GM15510 (cell line): ENCODE data around the gene TRIM31.

ENCODE experiments used
- POLR2A ChIP-seq: IDR thresholded peaks from 3 replicates; pipeline ENCODE4 v1.6.1; 2011; ENCODE audit warnings: borderline replicate concordance; ENCODE audit not compliant: insufficient read length; ENCODE audit errors: extremely low read depth

Gene TRIM31

DNA sequence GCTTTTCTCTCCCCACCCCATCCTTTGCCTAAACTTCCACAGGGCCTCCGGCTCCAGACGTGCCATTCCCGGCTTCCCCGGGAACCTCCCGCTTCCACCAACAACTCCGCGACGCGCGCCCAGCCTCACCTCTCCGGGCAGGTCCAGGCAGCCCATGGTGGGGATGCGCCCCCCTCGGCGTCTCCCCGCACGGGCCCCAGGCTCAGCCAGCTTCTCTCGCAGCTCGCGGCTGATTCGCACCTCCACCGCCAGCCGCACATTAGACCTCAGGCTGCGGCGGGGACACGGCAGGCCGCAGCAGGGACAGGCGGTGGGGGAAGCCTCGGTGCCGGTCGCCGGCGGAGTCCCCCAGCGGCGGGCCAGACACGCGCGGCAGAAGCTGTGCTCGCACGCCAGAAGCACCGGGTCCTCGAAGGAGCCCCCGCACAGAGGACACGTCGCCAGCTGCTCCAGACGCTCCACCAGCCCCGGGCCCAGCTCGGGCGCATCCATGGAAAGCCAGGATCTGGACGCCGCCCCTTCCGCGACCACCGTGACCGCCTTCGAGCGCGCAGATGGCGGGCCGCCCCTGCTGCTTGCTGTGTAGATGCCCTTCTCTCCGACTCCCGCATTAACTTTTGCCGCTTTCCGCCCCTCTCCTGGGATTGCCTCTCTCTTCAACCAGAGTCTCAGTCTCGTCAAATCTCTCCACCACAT, 37.6 kb downstream of the TRIM31 start, which contains the start of gene RNF39:
Gene RNF39, minus strand, starts transcription at position 676 of the 696 bp plus-strand sequence. Its CDS starts 184 bp downstream, at position 492.
- no peak for TF ChIP-seq POLR2A

DNA sequence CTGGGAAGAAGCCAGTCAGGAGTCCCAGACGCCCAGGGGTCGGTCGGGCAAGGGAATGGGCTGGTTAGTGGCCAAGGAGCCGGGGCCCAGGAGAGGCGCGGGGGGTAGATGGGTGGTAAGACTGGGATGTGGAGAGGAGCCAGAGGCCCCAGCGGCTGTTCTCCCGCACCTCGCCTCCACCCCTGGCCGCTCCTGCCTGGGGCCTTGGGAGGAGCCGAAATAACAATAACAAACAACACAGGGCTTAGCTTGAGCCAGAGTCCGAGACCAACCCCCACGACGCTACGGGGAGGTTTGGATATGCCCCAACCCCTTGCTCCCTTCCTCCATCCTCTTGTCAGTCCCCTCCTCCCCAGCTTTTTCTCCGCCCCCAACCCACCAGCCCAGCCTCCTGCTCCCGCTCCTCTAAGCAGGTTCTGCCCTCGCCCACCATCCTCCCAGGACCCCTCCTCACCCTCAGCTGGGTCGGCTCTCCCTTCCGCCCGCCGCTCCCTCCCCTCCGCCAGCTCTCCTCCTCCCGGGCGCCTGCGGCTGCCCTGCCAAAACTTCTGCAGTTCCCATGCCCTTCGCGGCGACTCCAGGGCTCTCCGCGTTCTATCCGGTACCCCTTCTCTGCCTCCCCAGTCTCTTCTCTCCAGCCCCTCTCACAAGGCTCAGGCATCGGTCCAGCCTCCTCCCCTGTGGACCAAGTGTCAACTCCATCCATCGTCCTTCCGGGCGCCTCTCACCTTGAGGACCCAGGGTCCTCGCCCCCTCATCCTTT, 38.4 kb downstream of the TRIM31 start:
- TF ChIP-seq POLR2A: no peak

DNA sequence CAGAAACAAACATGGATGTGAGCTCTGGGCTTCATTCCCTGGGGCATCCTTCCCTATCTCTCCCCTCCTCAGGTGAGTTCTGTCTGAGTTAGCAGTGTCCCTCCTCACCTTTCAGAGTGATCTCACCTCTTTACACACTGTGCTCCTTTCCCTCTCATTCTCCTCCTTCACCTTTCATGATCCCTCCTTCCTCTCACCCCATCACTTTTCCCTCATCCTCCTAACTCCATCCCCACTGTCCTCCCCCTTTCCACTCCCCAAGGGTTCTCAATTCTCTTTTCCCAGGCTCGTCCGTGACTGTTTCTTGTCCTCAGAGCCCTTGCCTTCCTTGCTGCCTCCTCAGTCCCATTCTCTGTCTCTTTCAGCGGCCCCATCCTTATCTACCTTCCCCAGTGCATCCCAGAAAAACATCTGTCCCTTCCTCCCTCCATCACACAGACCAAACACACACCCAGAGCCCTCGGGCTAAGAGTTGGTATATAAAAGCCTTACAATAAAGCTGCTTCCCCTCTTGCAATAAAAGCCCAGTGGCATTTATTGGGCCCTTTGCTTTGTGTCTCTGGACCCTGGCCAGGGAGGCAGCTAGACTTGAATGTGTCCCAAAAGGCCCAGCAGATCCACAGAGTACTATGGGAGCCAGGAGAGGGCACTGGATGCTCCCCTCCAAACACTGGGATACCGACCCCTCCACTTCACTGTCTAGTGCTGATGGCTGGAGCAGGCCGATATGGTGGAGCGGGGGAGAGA, 39.2 kb downstream of the TRIM31 start:
- TF ChIP-seq POLR2A: no peak

DNA sequence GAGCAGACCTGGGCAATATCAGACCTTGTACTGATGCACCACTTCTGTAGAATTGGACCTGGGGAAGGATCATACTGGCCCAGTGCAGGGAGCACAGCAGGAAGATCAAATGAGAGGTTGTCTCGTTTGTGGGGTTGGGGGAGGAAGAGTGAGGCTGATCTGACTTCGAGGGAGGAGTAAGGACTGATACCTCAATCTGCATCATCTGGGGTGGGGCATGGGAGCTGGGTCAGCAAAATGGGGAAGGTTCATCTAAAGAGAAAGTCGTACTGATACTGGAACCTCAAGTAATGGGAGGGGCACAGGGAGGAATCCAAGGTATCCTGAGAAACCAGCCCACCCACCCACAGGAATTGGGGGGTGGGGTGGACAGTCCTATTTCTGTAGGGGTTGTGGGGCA, 41.0 kb downstream of the TRIM31 start:
- no peak for TF ChIP-seq POLR2A

DNA sequence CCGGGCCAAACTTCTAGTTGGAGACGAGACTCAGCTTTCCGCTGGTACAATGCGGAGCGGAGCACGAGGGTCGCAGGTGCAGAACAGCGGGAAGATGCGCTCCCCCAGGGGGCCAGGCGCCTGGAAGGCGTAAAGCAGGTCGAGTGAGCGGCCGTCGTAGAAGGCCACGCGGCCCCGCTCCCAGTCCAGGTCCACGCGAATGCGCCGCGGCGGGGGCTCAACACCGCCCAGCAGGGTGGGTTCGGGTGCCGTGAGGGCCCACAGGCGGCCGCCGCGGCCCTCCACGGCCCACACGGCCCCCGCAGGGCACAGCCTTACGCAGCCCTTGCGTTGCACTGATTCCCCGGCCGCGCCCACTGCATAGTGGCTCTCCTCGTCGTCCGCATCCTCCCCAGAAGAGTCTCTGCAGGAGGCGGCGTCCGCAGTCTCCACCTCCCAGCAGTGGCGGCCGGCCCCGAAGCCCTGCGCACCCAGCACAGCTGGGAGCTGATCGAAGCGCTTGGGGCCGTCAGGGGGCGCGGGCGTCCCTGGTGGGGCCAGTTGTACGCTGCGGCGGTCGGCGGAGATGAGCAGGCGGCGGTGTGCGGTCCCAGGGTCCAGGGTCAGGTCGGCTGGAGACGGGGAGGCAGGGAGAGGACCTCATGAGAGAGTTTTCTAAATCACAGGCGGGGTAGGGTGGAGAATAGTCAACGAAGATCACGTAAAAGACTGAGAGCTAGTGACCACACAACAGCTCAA, 41.6 kb downstream of the TRIM31 start:
- TF ChIP-seq POLR2A: no peak

DNA sequence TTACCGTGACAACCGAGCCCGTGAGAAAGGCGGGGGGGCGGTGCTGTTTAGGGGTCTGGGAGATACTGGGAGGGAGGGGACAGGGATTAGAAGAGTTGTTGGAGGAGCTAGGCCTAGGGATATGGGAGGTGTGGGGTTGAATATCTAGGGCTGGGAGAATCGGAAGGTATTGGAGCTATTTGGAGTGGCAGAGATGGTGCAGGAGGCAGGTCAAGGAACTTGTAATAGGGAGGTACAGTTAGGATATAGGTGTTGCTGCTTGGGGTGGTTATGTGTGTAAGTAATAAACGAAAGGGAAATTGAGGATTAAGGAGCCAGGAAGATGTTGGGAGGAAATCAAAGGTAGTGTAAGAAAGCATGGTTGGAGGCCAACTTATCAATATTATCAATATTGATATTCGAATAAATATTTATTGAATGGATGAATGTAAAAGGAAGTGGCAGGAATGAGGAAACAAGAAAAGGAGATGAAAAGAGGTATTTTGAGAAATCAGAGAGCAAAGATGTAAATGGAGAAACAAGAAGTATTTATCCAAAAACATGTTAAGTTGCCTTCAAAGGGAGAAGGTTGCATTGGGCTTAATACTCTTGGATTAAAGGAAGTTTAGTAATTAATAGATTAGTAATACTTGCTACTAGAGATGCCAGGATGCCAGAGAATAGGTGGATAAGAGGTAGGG, 45.3 kb downstream of the TRIM31 start:
- TF ChIP-seq POLR2A: no peak

DNA sequence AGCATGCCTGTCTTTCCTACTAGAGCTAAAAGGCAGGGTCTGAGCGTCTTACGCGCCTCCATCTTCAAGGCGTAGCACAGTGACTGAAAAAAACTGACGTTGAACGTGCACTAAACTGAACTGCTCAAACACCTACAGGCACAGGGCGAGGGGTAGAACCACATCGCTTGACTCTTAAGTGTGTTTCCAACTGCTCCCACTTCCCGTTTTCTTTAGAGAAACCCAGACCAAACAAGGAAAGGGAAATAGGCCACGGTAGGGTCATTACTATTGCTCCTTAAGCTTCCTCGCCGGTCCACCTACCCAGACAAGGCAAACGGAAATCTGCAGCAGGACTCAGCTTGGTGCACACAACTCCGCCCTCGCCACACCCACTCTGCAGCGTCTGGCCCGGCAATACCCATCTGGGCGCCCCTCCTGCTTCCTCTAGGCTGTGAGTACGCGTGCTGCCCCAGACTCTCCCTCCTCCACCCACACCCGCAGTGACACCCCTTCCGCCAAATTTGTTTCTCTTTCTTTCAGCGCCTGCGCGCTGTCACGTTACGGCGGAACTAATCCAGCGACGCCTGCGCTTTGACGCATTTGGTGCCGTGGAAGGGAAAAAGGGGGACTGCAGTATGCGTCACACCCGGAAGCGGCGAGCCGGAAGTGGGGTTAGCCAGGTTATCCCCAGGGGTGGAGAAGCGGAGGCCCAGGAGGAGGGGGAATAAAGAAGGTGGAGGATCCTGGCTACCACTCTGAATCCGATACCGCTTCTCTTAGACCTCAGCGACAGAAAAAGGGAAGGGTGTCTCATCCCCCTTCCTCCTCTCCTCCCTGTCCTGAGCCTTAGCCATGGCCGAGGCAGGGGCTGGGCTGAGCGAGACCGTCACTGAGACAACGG, 46.1 kb downstream of the TRIM31 start, which contains the start of gene PPP1R11:
Gene PPP1R11, plus strand, starts transcription at position 622 of the 883 bp plus-strand sequence. Its CDS starts 213 bp downstream, at position 835.
- peak; percentile 83 for TF ChIP-seq POLR2A

DNA sequence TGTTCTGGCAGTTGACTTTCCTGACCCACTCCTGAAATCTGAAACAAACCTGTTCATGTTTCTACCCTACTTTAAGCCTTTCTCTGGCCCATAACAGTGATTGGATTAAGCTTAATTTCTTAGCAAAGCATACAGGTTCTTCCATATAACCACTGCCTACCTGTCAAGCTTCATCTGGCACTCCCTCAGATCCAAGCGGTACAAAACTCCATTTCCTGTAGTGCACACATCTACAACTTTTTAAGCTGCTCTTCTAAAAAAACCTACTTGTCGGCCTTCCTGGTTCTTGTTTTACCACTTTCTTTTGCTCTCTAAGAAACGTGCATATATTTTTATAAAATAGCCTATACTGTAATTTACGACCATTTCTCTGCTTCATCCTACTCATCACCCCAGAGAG, 46.8 kb downstream of the TRIM31 start:
- TF ChIP-seq POLR2A: no peak

DNA sequence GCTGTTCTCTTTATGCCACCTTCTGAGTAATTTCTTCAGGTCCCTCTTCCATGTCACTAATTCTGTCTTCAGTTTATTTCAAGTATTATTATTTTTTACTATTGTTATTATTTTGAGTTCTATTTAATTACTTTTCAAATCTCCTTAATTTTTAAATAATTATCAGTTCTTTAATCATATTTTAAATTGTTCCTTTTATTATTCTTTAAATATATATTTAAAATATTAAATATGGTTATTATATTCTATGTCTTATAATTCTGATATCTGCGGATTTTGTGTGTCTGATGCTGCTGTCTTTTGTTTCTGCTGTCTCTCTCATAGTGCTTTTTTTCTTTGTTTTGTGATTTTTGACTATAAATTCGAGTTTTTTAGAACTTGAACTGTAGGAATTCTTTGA, 49.6 kb downstream of the TRIM31 start:
- no peak for TF ChIP-seq POLR2A

DNA sequence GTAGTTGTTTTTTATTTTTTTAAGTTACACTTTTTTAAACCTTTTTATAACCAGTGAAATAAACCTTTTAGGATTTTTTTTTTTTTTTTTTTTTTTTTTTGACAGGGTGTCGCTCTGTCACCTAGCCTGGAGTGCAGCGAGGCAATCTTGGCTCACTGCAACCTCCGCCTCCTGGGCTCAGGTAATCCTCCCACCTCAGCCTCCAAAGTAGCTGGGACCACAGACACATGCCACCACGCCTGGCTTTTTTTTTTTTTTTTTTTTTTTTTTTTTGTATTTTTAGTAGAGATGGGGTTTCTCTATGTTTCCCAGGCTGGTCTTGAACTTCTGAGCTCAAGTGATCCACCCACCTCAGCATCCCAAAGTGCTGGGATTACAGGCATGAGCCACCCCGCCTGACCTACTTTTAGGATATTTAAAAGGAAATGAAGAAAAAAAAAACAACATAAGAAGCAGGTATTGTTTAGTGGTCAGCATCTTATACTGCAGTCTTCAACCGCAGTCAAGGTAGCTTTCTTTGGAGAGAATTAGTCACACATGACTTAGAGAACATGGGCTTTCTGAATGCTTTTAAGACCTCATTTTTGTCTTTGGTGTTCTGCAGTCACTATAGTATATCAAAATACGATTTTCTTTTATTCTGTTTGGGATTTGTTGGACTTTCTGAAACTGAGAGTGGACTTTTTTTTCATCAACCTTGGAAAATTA, 50.3 kb downstream of the TRIM31 start:
- TF ChIP-seq POLR2A: no peak

DNA sequence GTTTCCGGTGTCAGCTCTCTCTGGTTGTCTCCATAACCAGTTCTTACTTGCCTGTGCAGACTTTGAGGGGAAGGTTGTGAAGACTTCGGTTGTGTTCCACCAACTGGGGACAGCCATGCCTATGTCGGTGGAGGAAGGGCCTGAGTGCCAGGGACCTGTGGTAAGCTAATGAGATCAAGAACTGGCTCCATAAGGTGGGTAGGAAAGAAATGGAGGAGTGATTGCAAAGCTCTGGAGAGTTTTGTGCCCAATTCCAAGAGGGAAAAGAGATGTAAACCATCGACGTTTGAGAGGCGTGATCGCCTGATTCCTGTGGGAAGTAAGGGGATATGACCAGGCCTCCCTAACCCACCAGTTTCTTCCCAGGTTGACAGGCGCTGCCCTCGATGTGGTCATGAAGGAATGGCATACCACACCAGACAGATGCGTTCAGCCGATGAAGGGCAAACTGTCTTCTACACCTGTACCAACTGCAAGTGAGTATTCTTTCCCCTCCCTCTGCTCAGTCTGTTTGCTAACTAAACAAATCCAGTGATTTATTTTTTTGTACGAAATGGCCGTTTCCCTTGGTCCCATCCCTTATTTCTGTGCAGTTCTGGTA, 50.9 kb downstream of the TRIM31 start:
- TF ChIP-seq POLR2A: no peak

DNA sequence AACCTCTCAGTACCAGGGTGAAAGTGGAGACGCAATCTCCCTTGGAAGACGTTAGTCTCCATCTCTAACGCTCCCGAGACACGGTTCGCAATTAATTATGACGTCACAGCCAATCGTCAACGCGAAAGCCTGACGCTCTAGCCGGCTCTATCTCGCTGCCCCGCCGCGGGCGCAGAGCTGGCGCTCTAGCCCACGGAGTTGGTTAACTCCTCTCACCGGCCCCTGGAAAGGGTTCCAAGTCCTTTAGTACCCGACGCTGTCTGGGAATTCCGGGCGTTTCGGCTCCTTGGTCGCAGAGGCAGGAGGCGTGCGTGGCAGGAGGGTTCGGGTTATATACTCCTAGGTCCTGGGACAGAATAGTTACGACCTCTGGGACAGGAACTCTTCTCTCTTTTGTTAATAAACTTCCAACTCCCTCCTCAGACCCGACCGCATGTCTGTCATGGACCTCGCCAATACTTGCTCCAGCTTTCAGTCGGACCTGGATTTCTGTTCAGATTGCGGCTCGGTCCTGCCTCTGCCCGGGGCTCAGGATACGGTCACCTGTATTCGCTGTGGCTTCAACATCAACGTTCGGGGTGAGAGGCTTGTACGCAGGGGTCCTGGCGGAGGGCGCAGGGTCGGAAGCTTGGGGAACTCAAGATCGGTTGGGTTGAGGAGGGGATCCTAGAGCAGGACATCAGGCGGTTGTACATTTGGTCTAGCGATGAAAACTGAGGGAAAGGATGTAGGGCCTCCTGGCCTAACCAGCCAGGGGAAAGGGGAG, 51.6 kb downstream of the TRIM31 start, which contains the start of gene POLR1H:
Gene POLR1H, plus strand, starts transcription at position 174 of the 766 bp plus-strand sequence. Its CDS starts 260 bp downstream, at position 434.
- TF ChIP-seq POLR2A: peak; percentile 92

DNA sequence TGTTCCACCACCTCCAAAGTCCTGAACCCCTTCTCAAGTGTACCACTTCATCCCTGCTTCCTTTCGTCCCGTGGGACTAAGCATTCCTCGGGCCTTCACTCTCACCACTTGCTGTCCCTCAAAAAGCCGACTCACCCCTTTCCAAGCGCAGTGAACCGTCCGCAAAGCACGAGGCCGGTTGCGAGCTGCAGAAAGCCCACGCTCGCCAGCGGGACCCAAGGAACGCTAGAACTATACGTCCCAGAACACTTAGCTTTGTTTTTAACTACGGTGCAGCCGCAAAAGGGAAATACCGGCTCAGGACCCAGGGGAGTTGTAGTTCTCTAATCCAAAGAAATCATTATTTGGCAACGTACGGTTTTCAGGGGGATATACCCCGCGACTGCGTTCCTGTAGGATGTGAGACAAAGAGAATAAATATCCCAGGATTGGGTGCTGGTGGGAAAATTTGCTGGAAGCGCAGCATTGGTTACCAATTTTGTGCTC, 52.2 kb downstream of the TRIM31 start:
- TF ChIP-seq POLR2A: no peak
